Fibroblast of villous mesenchyme (primary cell): Measurements from ENCODE around the gene CFAP251. TPM values are rescaled to one million over a fixed set of nuclear protein-coding genes. Genes with fewer than 3 reads are reported as not detected.

Source experiments
- DNase-seq: peaks from one replicate; pipeline ENCODE4 v3.0.0-alpha.2; 2010; ENCODE audit warnings: low read depth
- H3K4me3 ChIP-seq: 2 replicates; pipeline ENCODE4 v1.5.1; 2011; ENCODE audit warnings: low read depth, mild to moderate bottlenecking, low read length
- CTCF ChIP-seq: IDR thresholded peaks from 2 replicates; pipeline ENCODE4 v1.5.1; 2012; ENCODE audit warnings: low read depth, mild to moderate bottlenecking, low read length; ENCODE audit not compliant: insufficient read depth
- total RNA-seq: library from RNA; depleted of rRNA; stranded (reverse); fragments of >200 nt; gene quantifications from 2 replicates; pipeline ENCODE4 v1.2.3, GENCODE V29; 2012

The CFAP251 gene
- total RNA-seq, 1 donor: 8.2 TPM

GRCh38 chr12:122005252-122005776 lies 86.9 kb downstream of the CFAP251 start:
- no peak overlapping the region for H3K4me3 ChIP-seq
- no peak for TF ChIP-seq CTCF
- DNase-seq: no peak

- no peak overlapping the region for H3K4me3 ChIP-seq
- DNase-seq: no peak
- TF ChIP-seq CTCF: no peak
These were observed 88.0 kb downstream of the CFAP251 start for GRCh38 chr12:122006186-122006926.

- H3K4me3 ChIP-seq: no peak overlapping the region
- no peak for DNase-seq
- TF ChIP-seq CTCF: no peak
These were observed 91.3 kb downstream of the CFAP251 start for GRCh38 chr12:122009741-122010140.

- no peak overlapping the region for H3K4me3 ChIP-seq
- no peak for DNase-seq
- no peak for TF ChIP-seq CTCF
These were observed 93.8 kb downstream of the CFAP251 start for GRCh38 chr12:122012184-122012583.

GRCh38 chr12:122013136-122013535 lies 94.7 kb downstream of the CFAP251 start:
- TF ChIP-seq CTCF: no peak
- DNase-seq: no peak
- no peak overlapping the region for H3K4me3 ChIP-seq

GRCh38 chr12:122013791-122014590 lies 95.6 kb downstream of the CFAP251 start:
- no peak overlapping the region for H3K4me3 ChIP-seq
- no peak for DNase-seq
- TF ChIP-seq CTCF: no peak
